Fibroblast of villous mesenchyme (primary cell): Measurements from ENCODE around the gene EPHB6. TPM values are rescaled to one million over a fixed set of nuclear protein-coding genes. Genes with fewer than 3 reads are reported as not detected.
A peak's percentile ranks its signal among the peaks of the same experiment; 100 is the strongest.

Experiments used
- DNase-seq: peaks from one replicate; pipeline ENCODE4 v3.0.0-alpha.2; 2010; ENCODE audit warnings: low read depth
- H3K4me3 ChIP-seq: 2 replicates; pipeline ENCODE4 v1.5.1; 2011; ENCODE audit warnings: low read depth, mild to moderate bottlenecking, low read length
- total RNA-seq: library from RNA; depleted of rRNA; stranded (reverse); fragments of >200 nt; gene quantifications from 2 replicates; pipeline ENCODE4 v1.2.3, GENCODE V29; 2012
- TF ChIP-seq, protein P1 (sequence below): IDR thresholded peaks from 2 replicates; pipeline ENCODE4 v1.5.1; 2012; ENCODE audit warnings: low read depth, mild to moderate bottlenecking, low read length; ENCODE audit not compliant: insufficient read depth

EPHB6 gene
- total RNA-seq, 1 donor, result 0.43 TPM

- TF ChIP-seq, protein P1, sequence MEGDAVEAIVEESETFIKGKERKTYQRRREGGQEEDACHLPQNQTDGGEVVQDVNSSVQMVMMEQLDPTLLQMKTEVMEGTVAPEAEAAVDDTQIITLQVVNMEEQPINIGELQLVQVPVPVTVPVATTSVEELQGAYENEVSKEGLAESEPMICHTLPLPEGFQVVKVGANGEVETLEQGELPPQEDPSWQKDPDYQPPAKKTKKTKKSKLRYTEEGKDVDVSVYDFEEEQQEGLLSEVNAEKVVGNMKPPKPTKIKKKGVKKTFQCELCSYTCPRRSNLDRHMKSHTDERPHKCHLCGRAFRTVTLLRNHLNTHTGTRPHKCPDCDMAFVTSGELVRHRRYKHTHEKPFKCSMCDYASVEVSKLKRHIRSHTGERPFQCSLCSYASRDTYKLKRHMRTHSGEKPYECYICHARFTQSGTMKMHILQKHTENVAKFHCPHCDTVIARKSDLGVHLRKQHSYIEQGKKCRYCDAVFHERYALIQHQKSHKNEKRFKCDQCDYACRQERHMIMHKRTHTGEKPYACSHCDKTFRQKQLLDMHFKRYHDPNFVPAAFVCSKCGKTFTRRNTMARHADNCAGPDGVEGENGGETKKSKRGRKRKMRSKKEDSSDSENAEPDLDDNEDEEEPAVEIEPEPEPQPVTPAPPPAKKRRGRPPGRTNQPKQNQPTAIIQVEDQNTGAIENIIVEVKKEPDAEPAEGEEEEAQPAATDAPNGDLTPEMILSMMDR, result no peak
- peak; percentile 62 for DNase-seq
- H3K4me3 ChIP-seq, result no peak overlapping the region
Observed at GRCh38 chr7:142808802-142809583, 45.9 kb upstream of the EPHB6 start.

- TF ChIP-seq, protein P1, result no peak
- DNase-seq, result no peak
- H3K4me3 ChIP-seq, result no peak overlapping the region
Observed at GRCh38 chr7:142809671-142810070, 45.2 kb upstream of the EPHB6 start.

DNA sequence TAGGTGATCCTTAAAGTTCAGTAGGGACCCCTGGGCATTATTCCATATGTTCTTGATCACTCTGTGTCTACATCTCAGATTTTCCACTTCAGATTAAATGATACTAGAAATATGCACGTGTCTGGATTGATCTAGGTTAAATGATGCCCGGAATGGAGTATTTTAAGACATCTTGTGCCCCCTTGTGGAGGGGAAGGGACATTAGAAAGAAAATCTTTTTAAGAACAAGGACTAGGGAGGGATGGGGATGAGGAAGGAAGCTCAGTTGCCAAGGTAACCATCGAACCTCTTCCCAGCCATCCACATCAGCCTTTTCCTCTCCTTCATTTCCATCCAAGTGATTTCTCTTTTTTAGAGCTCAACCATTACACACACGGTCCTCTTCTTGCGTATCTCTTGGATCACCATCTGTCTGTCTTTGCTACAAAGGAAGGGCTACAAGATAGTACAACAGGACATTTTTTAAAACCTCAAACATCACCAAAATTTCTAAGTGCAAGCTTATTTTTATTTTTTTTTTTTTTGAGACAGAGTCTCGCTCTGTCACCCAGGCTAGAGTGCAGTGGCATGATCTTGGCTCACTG lies 43.6 kb upstream of the EPHB6 start:
- H3K4me3 ChIP-seq, result no peak overlapping the region
- peak; percentile 65 for DNase-seq
- TF ChIP-seq, protein P1, result peak; percentile 75

DNA sequence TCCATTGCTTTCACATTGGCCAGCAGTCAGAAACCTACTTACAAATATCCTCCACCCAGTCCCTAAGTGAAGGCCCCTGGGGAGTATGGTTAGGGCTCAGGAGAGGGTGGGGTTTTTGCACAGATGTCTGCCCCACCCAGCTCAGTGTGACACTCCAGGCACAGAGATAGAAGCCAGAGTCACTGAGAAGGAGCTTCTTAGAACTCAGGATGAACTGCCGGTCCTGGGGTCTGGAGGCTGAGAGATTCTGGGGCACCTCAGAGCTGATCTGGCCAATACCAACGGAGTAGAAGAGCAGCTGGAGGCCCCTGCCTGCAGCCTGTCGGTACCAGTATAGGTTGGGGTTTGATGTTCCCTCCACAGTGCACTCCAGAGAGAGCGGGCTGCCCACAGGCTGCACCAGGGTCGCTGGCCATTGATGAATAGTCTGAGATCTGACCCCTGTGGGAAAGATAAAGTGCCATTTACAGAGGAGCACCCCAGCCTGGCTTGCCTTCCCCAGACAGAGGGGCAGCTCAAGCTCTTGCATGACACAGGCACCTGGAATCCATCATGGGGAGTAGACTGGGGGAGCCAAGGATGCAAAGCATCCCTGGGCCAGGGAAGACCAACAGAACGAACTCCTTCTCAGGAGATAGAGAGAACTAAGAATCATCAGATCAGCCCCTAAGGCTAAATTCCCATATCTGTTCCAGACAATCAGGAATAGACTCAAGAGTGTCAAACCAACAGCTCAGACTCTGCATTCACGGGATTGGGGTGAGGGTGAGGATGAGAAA lies 42.2 kb upstream of the EPHB6 start:
- TF ChIP-seq, protein P1, result no peak
- H3K4me3 ChIP-seq, result no peak overlapping the region
- no peak for DNase-seq

- TF ChIP-seq, protein P1, result no peak
- DNase-seq, result peak; percentile 64
Observed at GRCh38 chr7:142813226-142813625, 41.6 kb upstream of the EPHB6 start.

DNA sequence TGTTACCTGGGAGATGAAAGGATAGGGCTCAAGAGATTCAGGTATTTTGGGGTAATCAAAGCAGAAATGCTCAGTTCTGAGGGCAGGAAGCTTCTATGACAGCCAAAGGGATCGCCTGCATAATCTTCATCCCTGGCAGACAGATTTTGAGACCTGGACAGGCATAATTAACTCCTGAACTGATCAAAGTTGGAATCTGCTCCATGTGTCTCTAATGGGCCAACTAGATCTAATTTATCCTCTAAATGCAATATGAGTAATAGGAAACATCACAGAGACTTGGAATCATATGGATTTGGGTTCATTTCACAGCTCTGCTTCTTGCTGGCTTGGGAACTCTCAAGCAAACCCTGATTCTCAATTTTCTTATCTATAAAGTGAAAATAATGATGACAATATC lies 41.2 kb upstream of the EPHB6 start:
- TF ChIP-seq, protein P1, result no peak
- no peak for DNase-seq
- no peak overlapping the region for H3K4me3 ChIP-seq

More at GRCh38 chr7:142813226-142813625, 41.6 kb upstream of the EPHB6 start:
- H3K4me3 ChIP-seq, result no peak overlapping the region
